Measurements from ENCODE around the gene DGKZ.
"Not testable (repeated sequence)": the region's sequence is repeated elsewhere in the genome, so short reads cannot be mapped to it uniquely, and the experiment has no call there.

The DGKZ gene, protein sequence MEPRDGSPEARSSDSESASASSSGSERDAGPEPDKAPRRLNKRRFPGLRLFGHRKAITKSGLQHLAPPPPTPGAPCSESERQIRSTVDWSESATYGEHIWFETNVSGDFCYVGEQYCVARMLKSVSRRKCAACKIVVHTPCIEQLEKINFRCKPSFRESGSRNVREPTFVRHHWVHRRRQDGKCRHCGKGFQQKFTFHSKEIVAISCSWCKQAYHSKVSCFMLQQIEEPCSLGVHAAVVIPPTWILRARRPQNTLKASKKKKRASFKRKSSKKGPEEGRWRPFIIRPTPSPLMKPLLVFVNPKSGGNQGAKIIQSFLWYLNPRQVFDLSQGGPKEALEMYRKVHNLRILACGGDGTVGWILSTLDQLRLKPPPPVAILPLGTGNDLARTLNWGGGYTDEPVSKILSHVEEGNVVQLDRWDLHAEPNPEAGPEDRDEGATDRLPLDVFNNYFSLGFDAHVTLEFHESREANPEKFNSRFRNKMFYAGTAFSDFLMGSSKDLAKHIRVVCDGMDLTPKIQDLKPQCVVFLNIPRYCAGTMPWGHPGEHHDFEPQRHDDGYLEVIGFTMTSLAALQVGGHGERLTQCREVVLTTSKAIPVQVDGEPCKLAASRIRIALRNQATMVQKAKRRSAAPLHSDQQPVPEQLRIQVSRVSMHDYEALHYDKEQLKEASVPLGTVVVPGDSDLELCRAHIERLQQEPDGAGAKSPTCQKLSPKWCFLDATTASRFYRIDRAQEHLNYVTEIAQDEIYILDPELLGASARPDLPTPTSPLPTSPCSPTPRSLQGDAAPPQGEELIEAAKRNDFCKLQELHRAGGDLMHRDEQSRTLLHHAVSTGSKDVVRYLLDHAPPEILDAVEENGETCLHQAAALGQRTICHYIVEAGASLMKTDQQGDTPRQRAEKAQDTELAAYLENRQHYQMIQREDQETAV

DNA sequence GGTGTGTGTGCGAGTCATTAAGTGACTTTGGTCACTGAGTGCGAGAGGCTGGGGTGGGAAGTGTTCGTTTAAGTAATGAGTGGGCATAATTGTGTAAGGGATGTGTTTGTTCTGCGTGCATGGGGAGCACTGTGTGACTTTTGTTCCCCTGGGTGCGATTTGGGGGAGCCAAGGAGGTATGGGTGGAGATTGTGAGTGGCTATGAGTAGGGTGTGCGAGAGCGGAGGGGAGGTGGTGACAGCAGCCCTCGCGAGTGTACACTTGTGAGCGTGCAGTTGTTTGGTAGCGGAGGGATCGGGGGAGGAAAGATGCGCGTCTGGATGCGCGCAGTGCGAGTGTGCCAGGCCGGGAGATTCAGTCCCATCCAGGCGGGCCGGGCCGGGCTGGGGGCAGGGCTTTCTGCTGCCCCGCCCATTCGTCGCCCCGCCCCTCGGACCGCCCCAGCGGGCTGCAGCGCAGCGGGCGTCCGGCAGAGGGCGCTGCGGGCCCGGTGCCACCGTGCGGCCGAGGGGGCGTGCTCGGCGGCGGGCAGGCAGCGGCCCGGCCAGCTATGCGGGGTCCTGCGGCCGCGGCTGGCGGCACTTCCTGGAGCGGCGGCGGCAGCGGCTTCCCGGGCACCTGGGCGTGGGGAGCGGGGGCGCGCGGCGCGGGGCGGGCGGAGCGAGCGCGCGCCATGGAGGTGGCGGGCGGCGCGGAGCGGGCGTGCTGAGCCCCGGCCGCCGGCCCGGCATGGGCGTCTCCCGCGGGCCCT is at the start of gene DGKZ:
Gene DGKZ (plus strand): TSS at position 578 of the 751 bp plus-strand sequence. CDS start 197 bp downstream, outside the sequence.
- DNase-seq: peak; percentile 72 to 90

DNA sequence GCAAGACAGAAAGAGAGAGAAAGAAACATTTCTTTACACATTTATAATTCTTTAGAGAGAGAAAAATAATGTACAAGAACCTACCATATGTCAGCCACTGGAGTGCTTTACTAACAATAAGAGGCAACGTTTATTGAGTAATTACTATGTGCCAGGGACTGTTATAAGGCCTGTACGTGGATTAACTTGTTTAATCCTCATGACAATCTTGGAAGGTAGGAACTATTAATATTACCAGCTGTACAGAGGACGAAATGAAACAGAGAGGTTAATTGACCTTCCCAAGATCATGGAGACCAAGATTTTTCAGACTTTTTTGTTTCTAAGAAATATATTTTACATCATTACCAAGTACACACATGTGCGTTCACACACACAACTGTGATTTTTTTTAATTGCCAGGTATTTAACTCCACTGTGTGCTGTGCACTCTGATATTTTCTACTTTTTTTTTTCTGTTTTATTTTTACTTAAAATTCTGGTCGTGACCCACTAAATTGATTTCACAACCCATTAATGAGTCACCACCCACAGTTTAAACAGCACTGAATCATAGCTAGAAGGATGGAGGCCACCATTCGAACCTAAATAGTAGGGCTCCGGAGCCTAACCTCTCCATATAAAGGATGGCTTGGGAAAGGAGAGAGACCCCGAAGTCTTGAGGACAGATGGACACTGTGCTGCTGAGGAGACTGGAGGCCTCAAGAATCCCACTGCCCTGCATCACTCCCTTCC is 48.4 kb upstream of the DGKZ start:
- DNase-seq: no peak

DNA sequence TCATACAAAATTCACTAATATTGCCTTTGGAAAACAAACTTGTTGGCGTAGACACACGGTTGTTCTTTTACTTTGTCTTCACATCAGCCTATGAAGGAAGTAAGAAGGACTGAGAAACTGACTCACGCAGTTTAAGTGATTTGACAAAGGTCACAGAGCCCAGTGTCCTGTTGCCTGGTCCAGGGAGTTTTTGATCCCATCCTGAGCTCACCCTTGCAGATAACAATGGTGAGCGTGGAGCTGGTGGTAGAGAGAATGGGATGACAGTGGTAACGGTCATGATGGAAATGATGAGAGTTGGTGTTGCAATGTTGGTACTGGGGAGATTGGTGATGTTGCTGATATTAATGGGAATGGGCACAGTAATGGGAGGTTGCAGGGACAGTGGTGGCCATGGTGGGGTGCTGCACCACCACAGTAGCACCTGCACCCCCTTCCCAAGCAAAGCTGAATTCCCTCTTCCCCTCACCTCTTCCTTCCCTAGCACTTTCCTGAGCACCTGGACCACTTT is 47.8 kb upstream of the DGKZ start:
- DNase-seq: no peak

DNA sequence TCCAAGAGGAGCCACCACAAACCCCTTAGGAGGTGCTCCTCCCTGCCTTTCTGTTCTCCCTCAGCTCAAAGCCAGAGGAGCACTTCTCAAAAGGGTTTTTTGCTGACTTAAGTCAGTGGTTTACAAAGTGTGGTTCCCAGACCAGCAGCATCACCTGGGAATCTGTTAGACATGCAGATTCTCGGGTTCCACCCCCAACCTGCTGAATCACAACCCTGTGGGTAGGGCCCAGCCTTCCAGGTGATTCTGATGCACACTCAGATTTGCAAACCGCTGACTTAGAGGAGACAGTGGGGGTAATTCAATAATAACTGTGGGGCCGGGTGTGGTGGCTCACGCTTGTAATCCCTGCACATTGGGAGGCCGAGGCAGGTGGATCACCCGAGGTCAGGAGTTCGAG is 47.0 kb upstream of the DGKZ start:
- DNase-seq: no peak

DNA sequence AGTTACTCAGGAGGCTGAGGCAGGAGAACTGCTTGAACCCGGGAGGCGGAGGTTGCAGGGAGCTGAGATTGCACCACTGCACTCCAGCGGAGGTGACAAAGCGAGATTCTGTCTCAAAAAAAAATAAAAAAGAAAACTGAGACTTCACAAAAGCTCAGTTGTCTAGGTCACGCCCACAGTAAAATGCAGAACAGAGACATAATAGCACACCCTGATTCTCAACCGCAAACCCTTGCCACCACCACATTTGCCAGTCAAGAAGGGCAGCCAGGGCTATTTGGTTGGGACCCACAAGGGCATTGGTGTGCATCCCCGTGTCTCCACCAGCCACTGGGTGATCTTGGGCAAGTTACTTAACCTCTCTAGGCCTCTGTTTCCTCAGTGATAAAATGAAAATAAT is 44.4 kb upstream of the DGKZ start:
- DNase-seq: no peak

DNA sequence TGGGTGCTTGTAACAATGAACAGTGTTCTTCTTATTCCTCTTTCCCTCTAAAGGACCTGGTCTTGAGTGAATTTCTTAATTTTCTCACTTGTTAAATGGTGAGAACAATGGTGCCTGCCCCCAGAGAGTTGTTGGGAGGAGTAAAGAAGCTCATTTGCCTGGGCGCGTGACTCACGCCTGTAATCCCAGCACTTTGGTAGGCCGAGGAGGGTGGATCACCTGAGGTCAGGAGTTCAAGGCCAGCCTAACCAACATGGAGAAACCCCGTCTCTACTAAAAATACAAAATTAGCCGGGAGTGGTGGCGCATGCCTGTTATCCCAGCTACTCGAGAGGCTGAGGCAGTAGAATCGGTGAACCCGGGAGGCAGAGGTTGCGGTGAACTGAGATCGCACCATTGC is 43.2 kb upstream of the DGKZ start:
- not testable (repeated sequence) for DNase-seq

DNA sequence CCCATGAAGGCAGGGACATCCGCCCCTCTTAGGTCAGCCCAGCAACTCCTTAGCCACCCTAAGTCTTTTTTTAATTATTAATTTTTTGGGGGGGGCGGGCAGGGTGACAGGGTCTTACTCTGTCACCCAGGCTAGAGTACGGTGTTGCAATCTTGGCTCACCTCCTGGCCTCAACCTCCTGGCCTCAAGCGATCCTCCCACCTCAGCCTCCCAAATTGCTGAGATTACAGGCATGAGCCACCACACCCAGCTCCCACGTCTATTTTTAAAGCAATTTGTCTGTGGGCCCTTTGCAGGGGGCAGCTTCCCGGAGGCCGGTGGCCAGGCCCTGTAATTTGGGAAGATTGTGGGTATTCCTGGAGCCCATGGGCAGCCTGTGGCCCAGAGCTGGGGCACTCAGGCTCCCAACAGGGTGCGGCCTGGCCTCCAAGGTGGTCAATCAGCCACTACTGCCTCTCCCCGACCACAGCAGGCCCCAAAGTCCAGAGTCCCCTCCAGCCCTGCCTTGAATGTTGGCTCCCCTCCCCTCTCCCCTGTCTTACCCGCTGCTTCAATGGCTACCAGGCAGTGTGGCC is 42.6 kb upstream of the DGKZ start:
- no peak for DNase-seq

DNA sequence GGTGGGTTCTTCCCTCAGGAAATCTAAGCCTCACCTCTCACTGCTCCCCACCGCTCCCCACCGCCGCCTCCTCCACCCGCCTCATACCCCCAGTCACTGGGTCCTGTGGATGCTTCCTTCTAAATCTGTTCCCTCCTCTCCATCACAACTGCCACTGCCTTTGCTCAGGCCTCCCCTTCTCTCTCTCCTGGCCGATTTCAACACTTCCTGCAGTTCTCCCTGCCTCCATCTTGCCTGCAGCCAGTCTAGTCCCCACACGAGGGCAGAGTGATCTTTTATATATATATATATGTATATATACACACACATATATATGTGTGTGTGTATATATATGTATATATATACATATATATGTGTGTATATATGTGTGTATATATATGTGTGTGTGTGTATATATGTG is 42.0 kb upstream of the DGKZ start:
- DNase-seq: no peak

DNA sequence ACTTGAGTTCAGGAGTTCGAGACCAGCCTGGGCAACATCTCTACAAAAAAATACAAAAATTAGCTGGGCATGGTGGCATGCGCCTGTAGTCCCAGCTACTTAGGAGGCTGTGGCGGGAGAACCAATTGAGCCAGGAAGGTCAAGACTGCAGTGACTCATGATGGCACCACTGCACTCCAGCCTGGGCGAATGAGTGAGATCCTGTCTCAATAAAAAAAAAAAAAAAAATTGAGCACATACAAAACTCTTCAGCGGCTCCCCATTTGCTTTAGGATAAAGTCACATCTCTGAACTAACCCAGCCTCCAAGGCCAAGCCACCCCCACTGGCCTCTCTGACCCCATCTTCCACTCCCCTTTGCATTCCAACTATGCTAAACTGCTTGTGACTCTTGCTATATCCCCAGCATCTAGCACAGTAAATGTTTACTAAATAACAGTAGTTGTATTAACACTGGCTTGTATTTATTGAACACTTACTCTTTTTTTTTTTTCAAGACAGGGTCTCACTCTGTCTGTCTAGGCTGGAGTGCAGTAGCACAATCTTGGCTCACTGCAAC is 40.9 kb upstream of the DGKZ start:
- no peak for DNase-seq

DNA sequence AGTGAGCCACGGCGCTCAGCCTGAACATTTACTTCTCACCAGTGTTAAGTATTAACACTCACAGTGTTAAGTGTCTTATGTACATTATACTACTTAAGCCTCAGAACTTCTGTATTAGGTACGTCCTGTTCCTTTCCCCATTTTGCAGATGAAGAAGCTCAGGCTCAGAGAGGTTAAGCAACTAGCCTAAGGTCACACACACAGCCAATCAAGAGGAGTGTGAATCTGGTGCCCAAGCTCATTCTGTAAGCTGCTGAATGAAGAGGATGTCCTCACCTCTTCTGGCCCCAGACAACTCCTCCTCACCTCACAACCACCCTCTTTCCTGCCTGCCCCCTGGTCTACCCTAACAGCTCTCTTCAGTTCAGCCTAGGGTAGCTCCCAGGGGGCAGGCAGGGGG is 39.9 kb upstream of the DGKZ start:
- no peak for DNase-seq

DNA sequence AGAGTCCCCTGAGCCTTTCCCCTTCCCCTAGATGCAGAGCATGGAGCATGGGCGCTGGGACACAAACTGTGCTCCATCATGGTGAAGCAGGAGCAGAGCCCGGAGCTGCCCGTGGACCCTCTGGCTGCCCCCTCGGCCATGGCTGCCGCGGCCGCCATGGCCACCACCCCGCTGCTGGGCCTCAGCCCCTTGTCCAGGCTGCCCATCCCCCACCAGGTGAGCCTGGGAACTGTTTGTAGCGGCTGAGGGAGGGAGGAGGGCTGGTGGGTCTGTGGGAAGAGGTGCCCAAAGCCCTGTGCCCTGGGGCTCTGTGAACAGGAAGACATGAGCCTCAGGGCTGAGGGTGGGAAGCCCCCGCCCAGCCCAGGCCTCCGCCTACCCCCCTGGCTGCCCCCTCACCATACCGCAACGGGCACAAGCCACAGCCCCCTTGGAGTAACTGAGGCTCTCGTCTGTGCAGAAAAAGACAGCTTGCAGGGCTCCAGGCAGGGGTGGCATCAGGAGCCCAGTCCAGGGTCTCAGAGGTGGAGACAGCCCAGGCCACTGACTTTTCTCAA is 39.4 kb upstream of the DGKZ start:
- DNase-seq: no peak

DNA sequence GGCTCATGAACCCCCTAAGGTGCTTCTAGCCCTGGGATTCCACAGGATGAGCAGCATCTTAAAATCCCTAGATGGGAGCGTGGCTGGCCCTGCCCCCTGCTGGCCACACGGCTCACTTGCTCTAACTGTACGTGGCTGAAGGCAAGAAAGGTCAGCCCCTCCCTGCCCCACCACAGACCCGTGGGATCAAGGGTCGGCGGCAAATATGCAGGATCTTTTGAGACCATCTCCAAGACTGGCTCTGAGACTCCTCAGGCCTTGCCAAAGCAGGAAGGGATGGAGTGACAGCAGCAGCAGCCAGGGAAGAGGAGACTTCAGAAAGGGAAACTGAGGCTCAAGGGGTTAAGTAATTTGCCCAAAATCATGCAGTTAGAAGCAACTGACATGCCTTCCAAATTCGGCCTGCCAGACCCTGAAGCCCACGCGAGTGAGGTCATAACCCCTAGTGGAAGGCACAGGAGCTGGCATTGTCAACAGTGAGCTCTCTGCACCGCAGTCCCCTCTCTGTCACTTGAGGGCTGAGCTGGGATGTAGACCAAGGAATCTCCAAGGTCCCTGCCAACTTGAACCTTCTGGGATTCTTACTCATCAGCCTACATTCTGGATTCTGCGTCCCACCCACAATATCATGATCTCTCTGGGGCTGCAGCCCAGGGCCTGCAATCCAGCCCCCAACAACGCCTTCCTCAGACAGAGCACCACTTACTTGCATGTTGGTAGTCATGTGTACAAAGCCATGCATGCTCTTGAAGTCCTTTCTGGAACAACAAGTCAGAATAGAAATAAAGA is 38.4 kb upstream of the DGKZ start:
- DNase-seq: peak in 1 of 2 experiments; percentile 62

DNA sequence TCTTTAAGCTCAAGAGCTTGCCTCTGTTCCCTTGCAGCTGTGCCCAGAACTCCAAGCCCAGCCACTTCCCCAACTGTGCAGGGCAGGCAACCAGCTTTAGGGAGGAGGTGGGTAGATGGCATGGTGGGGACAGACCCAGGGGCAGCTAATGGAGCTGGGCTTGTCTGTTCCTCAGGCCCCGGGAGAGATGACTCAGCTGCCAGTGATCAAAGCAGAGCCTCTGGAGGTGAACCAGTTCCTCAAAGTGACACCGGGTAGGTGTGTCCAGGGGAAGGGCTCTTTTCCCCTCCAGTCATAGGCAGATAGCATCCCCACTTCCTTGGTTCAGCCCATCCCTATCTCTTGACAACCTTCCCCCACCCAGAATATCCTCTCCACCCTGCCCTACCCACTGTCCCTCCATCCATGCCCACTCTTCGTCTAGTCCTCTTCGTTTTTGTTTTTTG is 37.4 kb upstream of the DGKZ start:
- no peak for DNase-seq

DNA sequence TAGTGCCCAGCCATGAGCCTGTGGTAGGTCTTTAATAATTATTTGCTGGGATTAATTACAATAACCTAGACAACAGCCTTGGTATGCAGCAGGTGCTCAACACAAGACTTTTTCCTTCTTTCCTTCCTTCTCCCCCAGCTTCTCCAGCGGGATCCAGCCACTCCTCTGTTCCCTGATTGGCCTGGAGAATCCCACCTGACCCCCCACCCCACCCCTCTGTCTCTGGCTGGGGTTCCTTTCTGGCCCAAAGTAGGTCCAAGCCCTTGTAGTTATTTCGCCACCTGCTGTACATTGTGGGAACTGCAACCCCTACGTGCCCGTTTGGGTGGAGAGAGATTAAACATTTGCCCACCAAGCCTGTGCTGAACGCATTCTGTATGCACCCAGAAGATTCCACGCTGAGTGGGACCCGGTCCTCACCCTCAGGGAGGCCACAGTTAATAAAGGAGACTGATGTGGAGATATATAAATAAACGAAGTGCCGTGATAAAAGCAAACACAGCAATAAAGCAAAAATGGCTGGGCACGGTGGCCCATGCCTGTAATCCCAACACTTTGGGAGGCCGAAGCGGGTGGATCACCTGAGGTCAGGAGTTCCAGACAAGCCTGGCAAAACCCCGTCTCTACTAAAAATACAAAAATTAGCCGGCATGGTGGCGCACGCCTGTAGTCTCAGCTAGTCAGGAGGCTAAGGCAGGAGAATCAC is 32.1 kb upstream of the DGKZ start:
- peak; percentile 51 to 74 for DNase-seq

DNA sequence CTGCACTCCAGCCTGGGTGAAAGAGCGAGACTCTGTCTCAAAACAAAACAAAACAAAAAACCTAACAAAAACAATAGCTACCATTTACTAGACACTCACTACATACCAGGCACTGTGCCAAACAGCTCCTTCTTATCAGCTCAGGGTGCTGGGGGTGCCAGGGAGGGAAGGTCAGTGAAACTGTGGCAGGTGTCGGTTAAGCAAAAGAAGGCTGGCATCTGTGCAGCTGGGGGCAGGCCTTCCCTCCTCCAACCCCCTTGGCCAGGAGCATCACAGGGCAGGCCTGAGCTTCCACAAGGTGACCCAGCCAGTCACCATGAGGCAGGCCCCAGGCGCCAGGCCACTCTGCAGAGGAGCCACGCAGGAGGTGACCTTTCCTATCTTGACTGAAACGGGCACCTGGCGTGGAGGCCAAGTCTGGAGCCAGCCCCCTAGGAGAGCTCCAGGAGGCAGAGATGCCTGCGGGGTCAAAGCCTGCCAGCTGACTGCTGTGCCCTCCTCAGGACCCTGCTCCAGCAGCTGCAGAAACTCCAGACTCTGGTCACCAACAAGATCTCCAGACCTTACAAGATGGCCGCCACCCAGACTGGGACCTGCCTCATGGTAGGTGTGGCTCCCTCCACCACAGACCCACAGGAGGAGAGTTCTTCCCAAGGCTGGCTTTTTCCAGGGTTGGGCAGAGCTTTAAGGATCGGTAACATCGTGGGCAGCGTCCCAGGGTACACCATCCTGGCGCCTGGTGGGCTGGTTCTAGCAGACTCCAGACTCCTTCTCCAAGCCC is 31.3 kb upstream of the DGKZ start:
- no peak for DNase-seq

DNA sequence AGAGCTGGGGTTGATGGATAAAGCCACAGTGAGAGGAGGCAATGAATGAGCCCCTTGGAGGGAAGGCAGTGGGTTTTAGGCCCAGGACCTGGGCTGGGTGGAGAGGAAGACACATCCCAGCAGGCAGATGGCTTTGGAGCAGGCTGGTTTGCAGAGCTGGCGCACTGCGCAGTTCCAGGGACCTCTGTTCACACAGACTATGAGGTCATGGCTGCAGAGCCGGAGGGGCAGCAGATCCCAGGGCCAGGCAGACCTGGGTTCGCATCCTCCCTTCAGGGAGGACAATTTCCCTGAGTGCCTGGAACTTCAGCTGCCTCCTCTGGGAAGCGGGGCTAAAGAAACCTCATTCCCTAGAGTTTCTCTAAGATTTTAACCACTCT is 28.2 kb upstream of the DGKZ start:
- DNase-seq: no peak

DNA sequence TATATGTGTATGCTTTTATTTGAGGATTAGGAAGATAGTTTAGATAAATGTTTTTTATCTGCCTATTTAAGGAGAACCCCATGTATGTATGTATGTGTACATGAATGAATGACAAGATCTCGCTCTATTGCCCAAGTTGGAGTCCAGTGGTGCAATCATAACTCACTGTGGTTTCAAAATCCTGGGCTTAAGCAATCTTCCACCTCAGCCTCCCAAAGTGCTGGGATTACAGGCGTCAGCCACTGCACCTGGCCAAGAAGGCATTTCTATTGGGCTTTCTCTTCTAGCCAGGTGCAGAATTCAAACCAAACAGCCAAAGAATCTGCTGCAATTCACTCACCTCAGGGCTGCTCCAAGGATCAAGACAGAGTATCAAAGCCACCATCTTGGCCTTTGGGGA is 25.5 kb upstream of the DGKZ start:
- DNase-seq: no peak

DNA sequence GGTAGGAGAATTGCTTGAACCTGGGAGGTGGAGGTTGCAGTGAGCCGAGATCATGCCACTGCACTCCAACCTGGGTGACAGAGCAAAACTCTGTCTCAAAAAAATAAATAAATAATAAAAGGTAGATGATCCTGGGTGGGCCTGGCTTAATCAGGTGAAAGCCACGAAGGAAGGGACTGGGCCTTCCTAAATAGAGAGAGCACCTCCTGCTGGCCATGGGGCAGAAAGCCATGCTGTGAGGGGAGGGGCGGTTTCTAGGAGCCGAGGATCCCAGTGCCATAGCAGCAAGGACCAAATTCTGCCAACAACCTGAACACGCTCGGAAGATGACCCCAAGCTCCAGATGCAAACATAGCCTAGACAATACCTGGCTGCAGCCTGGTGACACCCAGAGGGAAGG is 24.5 kb upstream of the DGKZ start:
- DNase-seq: no peak
